ENCODE measurements around the gene TCP11L2. TPM values are rescaled to one million over a fixed set of nuclear protein-coding genes. Genes with fewer than 3 reads are reported as not detected.

The TCP11L2 gene
- total and polyA plus RNA-seq, 8 donors: 3.5 to 24.4 (median 11.0) TPM

- no peaks in the 10 kb centered on the region for H3K27me3 ChIP-seq
- DNase-seq: no peak
- no peaks in the 10 kb centered on the region for H3K9me3 ChIP-seq
- peak; percentile 47 for FAIRE-seq
- no peak for ATAC-seq
- TF ChIP-seq CTCF (IDR thresholded peaks at IDR 0.05): no peak
- H3K27ac ChIP-seq: no peak overlapping the region
- H3K4me1 ChIP-seq: no peaks in the 10 kb centered on the region
- 98 to 99% methylated on average over 2 of the region's 2 CpGs for WGBS, 2 donors
- intact Hi-C loops (cut with DNase I): no loop called here
- H3K4me3 ChIP-seq: no peak overlapping the region
- H3K36me3 ChIP-seq: peaks cover 0 to 50% (median 0%) of the 10 kb centered on the region in 3 donors
These were observed 21.0 kb downstream of the TCP11L2 start for GRCh38 chr12:106323537-106323936.

GRCh38 chr12:106327309-106327869, 24.9 kb downstream of the TCP11L2 start:
- intact Hi-C loops (cut with DNase I): no loop called here

GRCh38 chr12:106328735-106329134, 26.2 kb downstream of the TCP11L2 start:
- FAIRE-seq (no peak), ATAC-seq (no peak), DNase-seq (no peak)
- intact Hi-C loops (cut with DNase I): no loop called here
- TF ChIP-seq CTCF (IDR thresholded peaks at IDR 0.05): no peak
- WGBS, 2 donors: 83 to 97% methylated on average over 7 of the region's 7 CpGs
- H3K27me3 ChIP-seq: no peaks in the 10 kb centered on the region
- H3K27ac ChIP-seq: peak overlapping the region in 1 of 4 donors; percentile 42
- H3K4me1 ChIP-seq: peaks cover 0 to 5% (median 0%) of the 10 kb centered on the region in 3 donors
- H3K4me3 ChIP-seq: no peak overlapping the region
- H3K9me3 ChIP-seq: no peaks in the 10 kb centered on the region
- peaks cover 0 to 19% (median 0%) of the 10 kb centered on the region in 3 donors for H3K36me3 ChIP-seq

More at GRCh38 chr12:106327309-106327869, 24.9 kb downstream of the TCP11L2 start:
- ATAC-seq (no peak), FAIRE-seq (no peak), DNase-seq (no peak)
- no peaks in the 10 kb centered on the region for H3K9me3 ChIP-seq
- peaks cover 0 to 26% (median 0%) of the 10 kb centered on the region in 3 donors for H3K36me3 ChIP-seq
- TF ChIP-seq CTCF (IDR thresholded peaks at IDR 0.05): no peak
- H3K4me1 ChIP-seq: peaks cover 0 to 5% (median 0%) of the 10 kb centered on the region in 3 donors
- H3K27ac ChIP-seq: no peak overlapping the region
- H3K27me3 ChIP-seq: no peaks in the 10 kb centered on the region
- no peak overlapping the region for H3K4me3 ChIP-seq
- WGBS, 2 donors: 77 to 82% methylated on average over 2 of the region's 2 CpGs

- FAIRE-seq: no peak
These were observed 26.9 kb downstream of the TCP11L2 start for GRCh38 chr12:106329231-106329982.

More at GRCh38 chr12:106329231-106329982, 26.9 kb downstream of the TCP11L2 start:
- intact Hi-C loops (cut with DNase I): no loop called here
- whole genome bisulfite sequencing, 2 donors: 49 to 51% methylated on average over 12 of the region's 12 CpGs
- peaks cover 0 to 13% (median 0%) of the 10 kb centered on the region in 3 donors for H3K36me3 ChIP-seq
- ATAC-seq (peak in 3 of 4 donors; percentile 44 to 71 (median 51)), DNase-seq (no peak)
- peak overlapping the region in 1 of 4 donors; percentile 42 for H3K27ac ChIP-seq
- peaks cover 0 to 5% (median 0%) of the 10 kb centered on the region in 3 donors for H3K4me1 ChIP-seq
- no peak overlapping the region for H3K4me3 ChIP-seq
- H3K9me3 ChIP-seq: no peaks in the 10 kb centered on the region
- TF ChIP-seq CTCF (IDR thresholded peaks at IDR 0.05): no peak
- no peaks in the 10 kb centered on the region for H3K27me3 ChIP-seq
